Measurements from ENCODE around the gene ZNRF1.

- TF ChIP-seq EZH2 (IDR thresholded peaks at IDR 0.05) (no peak), POLR2AphosphoS5 (IDR thresholded peaks at IDR 0.05; ENCODE audit: borderline replicate concordance, low read depth, low read length) (no peak), FOXP2 (optimal IDR thresholded peaks at IDR 0.05; ENCODE audit: control extremely low read depth, extremely low read length, insufficient read depth) (no peak)
These were observed 140.7 kb downstream of the ZNRF1 start for GRCh38 chr16:75139498-75139897.
